H9 (cell line): ENCODE data around the gene POU2F2. TPM values are rescaled to one million over a fixed set of nuclear protein-coding genes. Genes with fewer than 3 reads are reported as not detected.

Experiments
- DNase-seq: peaks from one replicate; pipeline ENCODE4 v3.0.0-alpha.2; 2017
- H2AFZ ChIP-seq: one replicate; pipeline ENCODE4 v1.6.1; 2013; ENCODE audit warnings: mild to moderate bottlenecking, low read length, control low read depth, moderate library complexity
- H2AK5ac ChIP-seq: 2 replicates; pipeline ENCODE4 v1.6.1; 2013; ENCODE audit warnings: low read length, control low read depth, mixed read lengths; ENCODE audit not compliant: insufficient read length
- H2BK120ac ChIP-seq: one replicate; pipeline ENCODE4 v1.6.1; 2013; ENCODE audit warnings: low read depth, mild to moderate bottlenecking, low read length, control low read depth, inconsistent platforms; ENCODE audit not compliant: poor library complexity, severe bottlenecking
- H2BK12ac ChIP-seq: 2 replicates; pipeline ENCODE4 v1.6.1; 2013; ENCODE audit warnings: low read length, control low read depth, mixed read lengths, low read depth; ENCODE audit not compliant: insufficient read length
- H2BK15ac ChIP-seq: 2 replicates; pipeline ENCODE4 v1.6.1; 2013; ENCODE audit warnings: low read depth, low read length, control low read depth
- H2BK20ac ChIP-seq: one replicate; pipeline ENCODE4 v1.6.1; 2013; ENCODE audit warnings: low read depth, mild to moderate bottlenecking, low read length, control low read depth, inconsistent platforms; ENCODE audit not compliant: poor library complexity, severe bottlenecking
- H2BK5ac ChIP-seq: 2 replicates; pipeline ENCODE4 v1.6.1; 2013; ENCODE audit warnings: low read length, control low read depth, mixed read lengths; ENCODE audit not compliant: insufficient read length
- H3K14ac ChIP-seq: 2 replicates; pipeline ENCODE4 v1.6.1; 2013; ENCODE audit warnings: low read length, control low read depth; ENCODE audit not compliant: insufficient read depth
- H3K18ac ChIP-seq: 2 replicates; pipeline ENCODE4 v1.6.1; 2013; ENCODE audit warnings: low read depth, mild to moderate bottlenecking, mixed read lengths, low read length, control low read depth; ENCODE audit not compliant: insufficient read length
- H3K23ac ChIP-seq: 2 replicates; pipeline ENCODE4 v1.6.1; 2013; ENCODE audit warnings: low read length, control low read depth, mixed read lengths, low read depth; ENCODE audit not compliant: insufficient read length
- H3K23me2 ChIP-seq: 2 replicates; pipeline ENCODE4 v1.6.1; 2013; ENCODE audit warnings: low read depth, mild to moderate bottlenecking, mixed read lengths, low read length, control low read depth; ENCODE audit not compliant: insufficient read length, poor library complexity, severe bottlenecking
- H3K27ac ChIP-seq: 2 replicates; pipeline ENCODE4 v1.5.1; 2013; ENCODE audit warnings: low read length, control low read depth, mixed read lengths, low read depth; ENCODE audit not compliant: insufficient read length
- H3K27me3 ChIP-seq: 2 replicates; pipeline ENCODE4 v1.6.1; 2013; ENCODE audit warnings: low read length, control low read depth, inconsistent platforms; ENCODE audit not compliant: insufficient read depth
- H3K4ac ChIP-seq: 2 replicates; pipeline ENCODE4 v1.6.1; 2013; ENCODE audit warnings: low read depth, mild to moderate bottlenecking, control low read depth, inconsistent platforms, low read length, moderate library complexity
- H3K4me1 ChIP-seq: 2 replicates; pipeline ENCODE4 v1.6.1; 2013; ENCODE audit warnings: low read length, control low read depth, inconsistent platforms; ENCODE audit not compliant: insufficient read depth
- H3K4me2 ChIP-seq: 2 replicates; pipeline ENCODE4 v1.6.1; 2013; ENCODE audit warnings: low read length, control low read depth, mixed read lengths; ENCODE audit not compliant: insufficient read length, insufficient read depth
- H3K56ac ChIP-seq: 2 replicates; pipeline ENCODE4 v1.6.1; 2013; ENCODE audit warnings: low read depth, mild to moderate bottlenecking, mixed read lengths, low read length, control low read depth; ENCODE audit not compliant: insufficient read length
- H3K79me1 ChIP-seq: 2 replicates; pipeline ENCODE4 v1.6.1; 2013; ENCODE audit warnings: low read depth, mild to moderate bottlenecking, moderate library complexity, low read length, control low read depth, inconsistent platforms; ENCODE audit not compliant: insufficient read depth, poor library complexity, severe bottlenecking
- H3K79me2 ChIP-seq: 2 replicates; pipeline ENCODE4 v1.6.1; 2013; ENCODE audit warnings: low read length, control low read depth, inconsistent platforms; ENCODE audit not compliant: insufficient read depth
- H3K9ac ChIP-seq: 2 replicates; pipeline ENCODE4 v1.6.1; 2013; ENCODE audit warnings: low read length, control low read depth, mixed read lengths; ENCODE audit not compliant: insufficient read length; ENCODE audit errors: extremely low read depth
- H3K9me3 ChIP-seq: one replicate; pipeline ENCODE4 v1.6.1; 2013; ENCODE audit warnings: low read depth, low read length, inconsistent platforms; ENCODE audit not compliant: control insufficient read depth
- H3T11ph ChIP-seq: one replicate; pipeline ENCODE4 v1.6.1; 2013; ENCODE audit warnings: mild to moderate bottlenecking, low read length, control low read depth, inconsistent platforms
- H4K20me1 ChIP-seq: one replicate; pipeline ENCODE4 v1.6.1; 2013; ENCODE audit not compliant: control insufficient read depth, insufficient read length, insufficient read depth
- H4K5ac ChIP-seq: 2 replicates; pipeline ENCODE4 v1.6.1; 2013; ENCODE audit warnings: low read depth, mild to moderate bottlenecking, mixed read lengths, low read length, control low read depth; ENCODE audit not compliant: insufficient read length
- H4K8ac ChIP-seq: replicated peaks from 2 replicates; pipeline ENCODE4 v1.6.1; 2013; ENCODE audit warnings: low read length, control low read depth, mixed read lengths, low read depth; ENCODE audit not compliant: insufficient read length
- H4K91ac ChIP-seq: 2 replicates; pipeline ENCODE4 v1.6.1; 2013; ENCODE audit warnings: low read depth, mild to moderate bottlenecking, moderate library complexity, mixed read lengths, low read length, control low read depth; ENCODE audit not compliant: insufficient read length
- H3K27ac Mint-ChIP-seq, 3 experiments: 2 replicates in 2 of 3; 3 replicates in 1 of 3; pipeline ENCODE4 v1.8.0; 2020 to 2021; ENCODE audit warnings: mixed read lengths in 3 of 3, mild to moderate bottlenecking in 1 of 3, moderate library complexity in 1 of 3
- H3K27me3 Mint-ChIP-seq: 2 replicates; pipeline ENCODE4 v1.8.0; 2021; ENCODE audit warnings: low read depth, mild to moderate bottlenecking, moderate library complexity, mixed read lengths
- H3K36me3 Mint-ChIP-seq, 3 experiments: 2 replicates in 2 of 3; 3 replicates in 1 of 3; pipeline ENCODE4 v1.8.0; 2020 to 2021; ENCODE audit warnings: low read depth in 3 of 3, mixed read lengths in 3 of 3; ENCODE audit not compliant: insufficient read depth in 1 of 3
- H3K4me1 Mint-ChIP-seq, 2 experiments: 2 replicates each; pipeline ENCODE4 v1.8.0; 2020; ENCODE audit warnings: mixed read lengths in 2 of 2
- H3K4me3 Mint-ChIP-seq, 2 experiments: 2 replicates in 1 of 2; 3 replicates in 1 of 2; pipeline ENCODE4 v1.8.0; 2020 to 2021; ENCODE audit warnings: mild to moderate bottlenecking in 2 of 2, mixed read lengths in 2 of 2, moderate library complexity in 1 of 2
- H3K9me3 Mint-ChIP-seq, 2 experiments: 2 replicates in 1 of 2; 3 replicates in 1 of 2; pipeline ENCODE4 v1.8.0; 2020; ENCODE audit warnings: mild to moderate bottlenecking in 2 of 2, mixed read lengths in 2 of 2, moderate library complexity in 1 of 2
- WGBS: extraction: QIAGEN DNeasy Blood & Tissue Kit; methylation state at CpG from one replicate; pipeline ENCODE4 v1.1.7; 2013; ENCODE audit warnings: missing lambda C conversion rate, low lambda C conversion rate, mixed read lengths; ENCODE audit not compliant: insufficient read length; ENCODE audit errors: extremely low coverage; 5-methylcytosine and 5-hydroxymethylcytosine counted together
- total RNA-seq: library from RNA; stranded (reverse); gene quantifications from 2 replicates; pipeline ENCODE4 v1.2.1, GENCODE V29; 2021
- TF ChIP-seq, protein P1 (sequence below): fragments of 200-600 bp; sonication (generic); conservative IDR thresholded peaks from 3 replicates; pipeline ENCODE4 v1.8.0; 2021; ENCODE audit warnings: antibody characterized with exemption, mild to moderate bottlenecking

The POU2F2 gene
- total RNA-seq, 1 experiment from 2014 or later, result 2.9 TPM

- Histone ChIP-seq H3T11ph (no peak overlapping the region), H2BK5ac (no peak overlapping the region), H3K4me2 (no peak overlapping the region), H4K5ac (no peak overlapping the region), H2BK15ac (no peak overlapping the region), H3K4me1 (no peaks in the 10 kb centered on the region), H4K8ac (no peak overlapping the region), H3K27ac (no peak overlapping the region), H3K79me2 (no peaks in the 10 kb centered on the region), H3K4ac (no peak overlapping the region), H3K9ac (no peak overlapping the region), H2AK5ac (no peak overlapping the region), H3K18ac (no peak overlapping the region), H2AFZ (no peak overlapping the region), H3K9me3 (no peaks in the 10 kb centered on the region), H3K27me3 (no peaks in the 10 kb centered on the region), H2BK20ac (no peak overlapping the region), H3K23me2 (no peaks in the 10 kb centered on the region), H4K91ac (no peak overlapping the region), H3K56ac (no peak overlapping the region), H4K20me1 (peaks cover 4% of the 10 kb centered on the region), H2BK12ac (no peak overlapping the region), H3K23ac (no peak overlapping the region), H2BK120ac (no peak overlapping the region), H3K14ac (no peak overlapping the region), H3K79me1 (no peaks in the 10 kb centered on the region)
- Mint-ChIP-seq H3K9me3 (no peaks in the 10 kb centered on the region), H3K4me3 (no peak overlapping the region), H3K36me3 (peaks cover 39 to 74% (median 67%) of the 10 kb centered on the region in 3 experiments; a peak in 6 of 7 replicates), H3K27ac (no peak overlapping the region; a peak in 2 of 7 replicates), H3K27me3 (no peaks in the 10 kb centered on the region), H3K4me1 (no peaks in the 10 kb centered on the region)
- no peak for DNase-seq
- WGBS, result no CpG with 5 or more reads among the region's 10 CpGs
- TF ChIP-seq, protein P1, sequence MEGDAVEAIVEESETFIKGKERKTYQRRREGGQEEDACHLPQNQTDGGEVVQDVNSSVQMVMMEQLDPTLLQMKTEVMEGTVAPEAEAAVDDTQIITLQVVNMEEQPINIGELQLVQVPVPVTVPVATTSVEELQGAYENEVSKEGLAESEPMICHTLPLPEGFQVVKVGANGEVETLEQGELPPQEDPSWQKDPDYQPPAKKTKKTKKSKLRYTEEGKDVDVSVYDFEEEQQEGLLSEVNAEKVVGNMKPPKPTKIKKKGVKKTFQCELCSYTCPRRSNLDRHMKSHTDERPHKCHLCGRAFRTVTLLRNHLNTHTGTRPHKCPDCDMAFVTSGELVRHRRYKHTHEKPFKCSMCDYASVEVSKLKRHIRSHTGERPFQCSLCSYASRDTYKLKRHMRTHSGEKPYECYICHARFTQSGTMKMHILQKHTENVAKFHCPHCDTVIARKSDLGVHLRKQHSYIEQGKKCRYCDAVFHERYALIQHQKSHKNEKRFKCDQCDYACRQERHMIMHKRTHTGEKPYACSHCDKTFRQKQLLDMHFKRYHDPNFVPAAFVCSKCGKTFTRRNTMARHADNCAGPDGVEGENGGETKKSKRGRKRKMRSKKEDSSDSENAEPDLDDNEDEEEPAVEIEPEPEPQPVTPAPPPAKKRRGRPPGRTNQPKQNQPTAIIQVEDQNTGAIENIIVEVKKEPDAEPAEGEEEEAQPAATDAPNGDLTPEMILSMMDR, result no peak
These were observed 79.9 kb downstream of the POU2F2 start for GRCh38 chr19:42052241-42052863.
